SH-SY5Y (cell line): ENCODE results near the gene PIP4K2A.

Source experiments
- GATA2 ChIP-seq: IDR thresholded peaks from 2 replicates; pipeline ENCODE4 v1.6.1; 2011; ENCODE audit warnings: mild to moderate bottlenecking, low read depth, low read length
- GATA3 ChIP-seq: IDR thresholded peaks from 2 replicates; pipeline ENCODE4 v1.6.1; 2011; ENCODE audit warnings: low read depth, mild to moderate bottlenecking, low read length, moderate library complexity

Gene PIP4K2A

DNA sequence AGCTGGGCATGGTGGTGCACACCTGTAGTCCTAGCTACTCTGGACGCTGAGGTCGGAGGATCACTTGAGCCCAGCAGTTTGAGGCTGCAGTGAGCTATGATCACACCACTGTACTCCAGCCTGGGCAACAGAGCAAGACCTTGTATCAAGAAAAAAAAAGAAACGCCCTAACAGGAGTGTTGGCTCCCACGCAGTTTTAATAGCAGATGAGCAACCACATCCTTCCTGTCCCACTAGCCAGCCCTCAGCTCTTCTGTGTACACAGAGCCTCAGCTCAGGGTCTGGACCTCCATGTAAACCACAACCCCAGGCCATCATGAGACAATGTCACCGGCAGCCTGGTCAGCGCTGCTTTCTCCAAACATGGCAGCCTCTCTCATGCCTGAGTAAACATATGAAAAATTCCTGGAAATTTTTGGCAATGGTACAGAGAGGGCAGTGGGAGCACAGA is 108.2 kb downstream of the PIP4K2A start:
- TF ChIP-seq GATA3, result no peak
- TF ChIP-seq GATA2, result no peak

GRCh38 chr10:22605168-22605567 is 109.2 kb downstream of the PIP4K2A start:
- no peak for TF ChIP-seq GATA3
- TF ChIP-seq GATA2, result no peak

DNA sequence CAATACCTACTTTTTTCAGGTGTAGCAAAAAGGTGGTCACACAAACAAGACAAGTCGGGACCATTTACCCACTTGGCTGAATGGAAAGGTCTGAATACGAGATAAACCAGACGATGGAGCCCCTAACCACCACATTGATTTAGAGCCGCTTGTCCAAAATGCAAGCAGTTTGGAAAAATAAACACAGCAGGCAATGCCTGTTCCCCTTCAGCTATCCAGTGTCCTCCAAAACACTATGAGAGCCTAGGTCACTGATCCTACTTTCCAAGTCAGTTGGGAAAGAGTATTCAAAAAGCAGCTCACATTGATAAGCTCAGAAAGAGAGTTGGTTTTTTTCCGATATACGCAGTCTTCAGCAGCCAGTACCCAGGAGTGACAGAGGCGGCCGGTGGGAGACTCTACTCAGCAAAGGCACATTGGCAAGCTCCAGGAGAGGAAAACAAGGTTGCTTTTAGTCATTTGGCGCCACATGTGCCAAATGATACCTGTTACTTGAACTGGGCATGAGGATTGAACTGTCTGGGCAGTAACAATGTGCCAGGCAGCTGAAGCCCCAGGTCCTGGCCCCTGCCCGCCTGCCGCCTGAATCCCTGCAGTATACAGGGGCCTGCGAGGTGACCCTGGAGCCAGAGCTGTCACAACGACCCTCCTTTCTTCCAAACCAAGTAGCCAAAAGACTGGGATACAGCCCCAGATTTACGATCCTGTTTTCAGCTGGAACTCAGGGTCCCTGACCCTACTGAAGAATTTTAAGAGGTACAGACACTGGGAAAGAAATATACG is 109.8 kb downstream of the PIP4K2A start:
- TF ChIP-seq GATA2, result no peak
- no peak for TF ChIP-seq GATA3

- TF ChIP-seq GATA3 (no peak), GATA2 (no peak)
These were observed 110.8 kb downstream of the PIP4K2A start for GRCh38 chr10:22603581-22603980.

DNA sequence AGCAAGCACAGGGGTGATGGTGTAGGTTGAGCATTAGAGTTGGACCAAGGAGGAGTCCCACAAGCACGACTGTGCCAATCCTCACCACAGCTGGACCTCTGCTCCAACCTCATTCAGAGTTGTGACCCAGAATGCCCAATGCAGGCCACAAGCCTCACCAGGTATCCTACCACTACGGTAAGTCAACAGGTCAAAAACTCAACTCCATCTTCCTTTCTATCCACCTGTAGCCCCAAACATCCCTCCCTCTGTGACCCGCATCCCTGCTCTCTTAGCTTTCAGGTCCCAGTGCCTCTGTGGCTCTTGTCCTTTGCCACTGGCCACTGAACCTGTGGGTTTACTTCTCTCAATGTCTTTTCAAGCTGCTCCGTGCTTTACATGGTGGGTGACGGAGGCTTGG is 112.8 kb downstream of the PIP4K2A start:
- TF ChIP-seq GATA2 (no peak), GATA3 (no peak)

- TF ChIP-seq GATA3, result no peak
- no peak for TF ChIP-seq GATA2
These were observed 114.6 kb downstream of the PIP4K2A start for GRCh38 chr10:22599636-22600228.

- TF ChIP-seq GATA2 (no peak), GATA3 (no peak)
These were observed 115.3 kb downstream of the PIP4K2A start for GRCh38 chr10:22599048-22599561.

DNA sequence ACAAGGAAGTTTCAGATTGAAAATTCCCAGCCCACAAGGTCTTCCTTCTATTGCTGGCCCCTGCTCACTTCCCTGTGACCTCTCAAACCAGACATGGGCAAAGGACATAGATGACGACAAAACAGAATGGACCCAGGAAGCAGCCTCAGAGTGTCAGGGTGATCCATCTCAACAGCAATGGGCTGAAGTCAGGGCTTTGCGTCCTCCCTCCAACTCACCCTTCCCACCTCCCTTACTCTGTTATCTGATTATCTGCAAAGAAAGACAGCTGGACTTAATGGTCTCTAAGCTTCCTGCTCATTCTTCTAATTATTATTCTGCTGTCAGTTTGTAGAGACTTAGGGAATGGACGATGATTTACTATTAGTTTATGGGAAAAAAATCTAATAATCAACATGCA is 115.9 kb downstream of the PIP4K2A start:
- TF ChIP-seq GATA3 (no peak; the same call in 1 of the 2 replicates), GATA2 (peak; percentile 52; the same call in 1 of the 2 replicates)

DNA sequence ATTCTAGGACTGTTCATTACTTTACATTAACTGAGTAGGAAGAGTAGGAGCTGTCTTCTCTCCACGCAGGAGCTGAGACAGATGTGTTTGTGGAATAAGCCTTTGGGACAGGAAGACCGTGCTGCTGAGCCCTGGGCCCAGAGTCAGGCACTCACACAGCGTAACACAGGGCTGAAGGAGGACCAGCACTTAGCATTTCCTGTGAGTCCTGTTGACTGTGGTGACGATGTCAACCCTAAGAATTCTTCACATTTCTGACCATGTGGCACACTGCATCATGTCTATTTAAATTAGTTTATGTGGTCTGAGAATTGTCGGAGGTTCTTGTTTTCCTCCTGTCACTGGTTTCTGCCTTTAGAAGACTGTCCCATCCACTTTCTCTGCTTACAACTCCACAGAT is 117.2 kb downstream of the PIP4K2A start:
- TF ChIP-seq GATA2, result no peak
- no peak for TF ChIP-seq GATA3

GRCh38 chr10:22593636-22594198 is 120.7 kb downstream of the PIP4K2A start:
- TF ChIP-seq GATA3 (no peak), GATA2 (no peak)

DNA sequence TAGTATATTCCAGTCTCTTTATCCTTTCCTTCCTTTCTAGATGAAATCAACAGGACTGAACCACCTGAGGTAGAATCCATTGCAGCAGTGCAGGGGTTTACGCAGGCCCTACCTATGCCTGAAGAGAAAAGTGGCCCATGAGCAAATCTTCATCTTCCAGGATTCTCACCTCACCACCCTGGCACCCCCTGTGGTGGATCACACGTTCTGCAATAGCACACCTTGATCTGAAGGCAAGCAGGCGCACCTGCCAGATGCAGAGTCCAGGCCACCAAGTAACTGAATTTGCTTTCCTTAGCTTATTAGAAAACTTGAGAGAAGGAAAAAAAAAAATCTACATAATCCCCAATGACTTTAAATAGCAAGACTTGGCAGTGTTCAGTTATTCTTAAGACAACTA is 121.4 kb downstream of the PIP4K2A start:
- TF ChIP-seq GATA3 (no peak), GATA2 (no peak)

DNA sequence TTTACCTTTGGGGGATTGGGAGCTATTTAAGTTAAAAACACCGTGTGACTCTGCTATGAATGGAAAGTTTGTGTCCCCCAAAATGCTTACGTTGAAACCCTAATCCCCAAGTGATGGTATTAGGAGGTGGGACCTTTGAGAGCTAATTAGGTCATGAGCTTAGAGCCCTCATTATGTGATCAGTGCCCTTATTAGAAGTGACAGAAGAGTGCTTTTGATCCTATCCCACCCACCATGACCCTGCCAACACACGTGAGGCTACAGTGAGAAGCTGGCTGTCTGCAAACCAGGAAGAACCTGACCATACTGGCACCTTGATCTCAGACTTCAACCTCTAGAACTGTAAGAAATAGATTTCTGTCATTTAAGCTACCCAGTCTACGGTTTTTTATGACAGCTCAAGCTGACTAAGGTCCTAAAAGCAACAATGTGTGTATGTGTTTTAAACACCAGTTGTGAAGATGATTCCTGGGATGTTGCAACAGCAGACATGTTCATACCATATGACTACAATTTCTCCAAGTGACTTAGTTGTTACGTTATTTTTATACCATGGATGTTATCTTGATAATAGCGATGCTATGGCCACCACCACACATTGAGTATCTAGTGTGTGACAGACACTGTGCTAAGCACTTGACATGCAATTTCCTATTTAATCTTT is 124.4 kb downstream of the PIP4K2A start:
- TF ChIP-seq GATA3 (no peak), GATA2 (no peak)

DNA sequence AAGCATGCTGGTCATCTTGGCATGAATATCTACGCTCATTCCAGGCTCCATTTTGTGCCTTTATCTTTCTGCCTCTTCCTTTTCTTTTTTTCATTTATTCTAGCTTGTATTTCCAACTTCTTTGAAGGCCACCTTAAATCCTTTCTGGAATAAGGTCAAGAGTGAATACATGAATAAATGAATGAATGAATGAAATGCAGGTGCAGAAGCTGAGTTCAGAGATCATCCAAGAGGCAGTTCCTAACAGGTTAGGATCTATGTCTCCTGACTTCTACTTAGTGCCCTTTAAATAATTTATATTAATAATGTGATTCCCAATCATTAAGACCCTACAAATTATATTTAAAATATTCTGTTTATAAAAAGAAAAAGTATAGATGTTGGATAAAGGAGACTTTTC is 125.9 kb downstream of the PIP4K2A start:
- TF ChIP-seq GATA2 (no peak), GATA3 (no peak)

GRCh38 chr10:22583683-22584082 is 130.7 kb downstream of the PIP4K2A start:
- no peak for TF ChIP-seq GATA2
- TF ChIP-seq GATA3, result no peak
